GM12801 (cell line): ENCODE measurements around the gene STIM2.

Experiments
- CTCF ChIP-seq: IDR thresholded peaks from one replicate; pipeline ENCODE4 v1.5.1; 2011; ENCODE audit warnings: control low read depth; ENCODE audit not compliant: insufficient read length; ENCODE audit errors: extremely low read depth

Gene STIM2

GRCh38 chr4:26839534-26839951, 21.1 kb upstream of the STIM2 start:
- TF ChIP-seq CTCF, result no peak

- no peak for TF ChIP-seq CTCF
Observed at GRCh38 chr4:26840786-26841185, 19.9 kb upstream of the STIM2 start.

GRCh38 chr4:26842911-26843310, 17.7 kb upstream of the STIM2 start:
- no peak for TF ChIP-seq CTCF

GRCh38 chr4:26850528-26850927, 10.1 kb upstream of the STIM2 start:
- TF ChIP-seq CTCF, result no peak

GRCh38 chr4:26851129-26851528, 9.5 kb upstream of the STIM2 start:
- TF ChIP-seq CTCF, result no peak

GRCh38 chr4:26854701-26855100, 5.9 kb upstream of the STIM2 start:
- no peak for TF ChIP-seq CTCF

GRCh38 chr4:26856906-26857277, 3.7 kb upstream of the STIM2 start:
- no peak for TF ChIP-seq CTCF

GRCh38 chr4:26857278-26858034, 3.2 kb upstream of the STIM2 start:
- no peak for TF ChIP-seq CTCF
